HG03045 (cell line): ENCODE measurements around the gene FBXW11.

Source experiments
- ATAC-seq: cut with Tn5 transposase; IDR thresholded peaks from one replicate; pipeline ENCODE4 v1.9.1; 2021; ENCODE audit warnings: mild to moderate bottlenecking, moderate library complexity; ENCODE audit not compliant: unreplicated experiment

FBXW11 gene

GRCh38 chr5:171872666-171873065 lies 133.8 kb downstream of the FBXW11 start:
- no peak for ATAC-seq

GRCh38 chr5:171871711-171872110 lies 134.7 kb downstream of the FBXW11 start:
- no peak for ATAC-seq

GRCh38 chr5:171869956-171870355 lies 136.5 kb downstream of the FBXW11 start:
- ATAC-seq = no peak

GRCh38 chr5:171868236-171868635 lies 138.2 kb downstream of the FBXW11 start:
- ATAC-seq = no peak

- ATAC-seq = no peak
Measured at GRCh38 chr5:171867786-171868185, 138.7 kb downstream of the FBXW11 start.

- ATAC-seq = no peak
Measured at GRCh38 chr5:171865471-171865870, 141.0 kb downstream of the FBXW11 start.

GRCh38 chr5:171863935-171864334 lies 142.5 kb downstream of the FBXW11 start:
- ATAC-seq = no peak

GRCh38 chr5:171862624-171863023 lies 143.8 kb downstream of the FBXW11 start:
- ATAC-seq = no peak

- no peak for ATAC-seq
Measured at GRCh38 chr5:171861381-171861780, 145.1 kb downstream of the FBXW11 start.

GRCh38 chr5:171858303-171858702 lies 148.1 kb downstream of the FBXW11 start:
- no peak for ATAC-seq

- ATAC-seq = no peak
Measured at GRCh38 chr5:171857489-171857876, 149.0 kb downstream of the FBXW11 start.

- ATAC-seq = no peak
Measured at GRCh38 chr5:171855798-171856763, 150.4 kb downstream of the FBXW11 start.

- no peak for ATAC-seq
Measured at GRCh38 chr5:171855265-171855664, 151.2 kb downstream of the FBXW11 start.

- ATAC-seq = no peak
Measured at GRCh38 chr5:171852255-171852681, 154.2 kb downstream of the FBXW11 start.

- no peak for ATAC-seq
Measured at GRCh38 chr5:171851251-171851650, 155.2 kb downstream of the FBXW11 start.

- ATAC-seq = no peak
Measured at GRCh38 chr5:171850324-171850947, 156.0 kb downstream of the FBXW11 start.

GRCh38 chr5:171849585-171850323 lies 156.7 kb downstream of the FBXW11 start:
- ATAC-seq = no peak

GRCh38 chr5:171848911-171849520 lies 157.4 kb downstream of the FBXW11 start:
- ATAC-seq = no peak

GRCh38 chr5:171848486-171848885 lies 158.0 kb downstream of the FBXW11 start:
- ATAC-seq = no peak

GRCh38 chr5:171848006-171848405 lies 158.4 kb downstream of the FBXW11 start:
- no peak for ATAC-seq

- ATAC-seq = no peak
Measured at GRCh38 chr5:171847026-171847425, 159.4 kb downstream of the FBXW11 start.
